Omental fat pad (tissue), 4 donors: ENCODE measurements around the gene KIF5C. TPM values are rescaled to one million over a fixed set of nuclear protein-coding genes. Genes with fewer than 3 reads are reported as not detected.

Experiments used
- ATAC-seq: fragments of 150-250 bp; one replicate; pipeline ENCODE4 v1.9.1; 2016; ENCODE audit warnings: mild to moderate bottlenecking, moderate library complexity; ENCODE audit not compliant: low FRiP score
- DNase-seq: peaks from one replicate; pipeline ENCODE4 v3.0.0-alpha.2; 2019; ENCODE audit warnings: low spot score
- total RNA-seq, 4 donors: library from RNA; depleted of rRNA; stranded (reverse); fragments of >200 nt; gene quantifications; one replicate each; pipeline ENCODE4 v1.1.0, GENCODE V29; 2016
- TF ChIP-seq, protein P1 (sequence below), 3 donors: fragments of 450-650 bp; IDR thresholded peaks; one replicate each; pipeline ENCODE4 v1.5.1; 2016 to 2017; ENCODE audit warnings: antibody characterized with exemption in 3 of 3, mild to moderate bottlenecking in 3 of 3, moderate library complexity in 2 of 3

The KIF5C gene
- total RNA-seq, 4 donors from 2014 or later = 0.88 to 4.5 (median 2.4) TPM

- TF ChIP-seq, protein P1, sequence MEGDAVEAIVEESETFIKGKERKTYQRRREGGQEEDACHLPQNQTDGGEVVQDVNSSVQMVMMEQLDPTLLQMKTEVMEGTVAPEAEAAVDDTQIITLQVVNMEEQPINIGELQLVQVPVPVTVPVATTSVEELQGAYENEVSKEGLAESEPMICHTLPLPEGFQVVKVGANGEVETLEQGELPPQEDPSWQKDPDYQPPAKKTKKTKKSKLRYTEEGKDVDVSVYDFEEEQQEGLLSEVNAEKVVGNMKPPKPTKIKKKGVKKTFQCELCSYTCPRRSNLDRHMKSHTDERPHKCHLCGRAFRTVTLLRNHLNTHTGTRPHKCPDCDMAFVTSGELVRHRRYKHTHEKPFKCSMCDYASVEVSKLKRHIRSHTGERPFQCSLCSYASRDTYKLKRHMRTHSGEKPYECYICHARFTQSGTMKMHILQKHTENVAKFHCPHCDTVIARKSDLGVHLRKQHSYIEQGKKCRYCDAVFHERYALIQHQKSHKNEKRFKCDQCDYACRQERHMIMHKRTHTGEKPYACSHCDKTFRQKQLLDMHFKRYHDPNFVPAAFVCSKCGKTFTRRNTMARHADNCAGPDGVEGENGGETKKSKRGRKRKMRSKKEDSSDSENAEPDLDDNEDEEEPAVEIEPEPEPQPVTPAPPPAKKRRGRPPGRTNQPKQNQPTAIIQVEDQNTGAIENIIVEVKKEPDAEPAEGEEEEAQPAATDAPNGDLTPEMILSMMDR (IDR thresholded peaks at IDR 0.05) = no peak
- DNase-seq = no peak
- no peak for ATAC-seq
Measured at GRCh38 chr2:149021761-149022160, 146.7 kb downstream of the KIF5C start.

- ATAC-seq (no peak), DNase-seq (no peak)
- TF ChIP-seq, protein P1 (IDR thresholded peaks at IDR 0.05) = no peak
Measured at GRCh38 chr2:149023091-149023490, 148.1 kb downstream of the KIF5C start.

DNA sequence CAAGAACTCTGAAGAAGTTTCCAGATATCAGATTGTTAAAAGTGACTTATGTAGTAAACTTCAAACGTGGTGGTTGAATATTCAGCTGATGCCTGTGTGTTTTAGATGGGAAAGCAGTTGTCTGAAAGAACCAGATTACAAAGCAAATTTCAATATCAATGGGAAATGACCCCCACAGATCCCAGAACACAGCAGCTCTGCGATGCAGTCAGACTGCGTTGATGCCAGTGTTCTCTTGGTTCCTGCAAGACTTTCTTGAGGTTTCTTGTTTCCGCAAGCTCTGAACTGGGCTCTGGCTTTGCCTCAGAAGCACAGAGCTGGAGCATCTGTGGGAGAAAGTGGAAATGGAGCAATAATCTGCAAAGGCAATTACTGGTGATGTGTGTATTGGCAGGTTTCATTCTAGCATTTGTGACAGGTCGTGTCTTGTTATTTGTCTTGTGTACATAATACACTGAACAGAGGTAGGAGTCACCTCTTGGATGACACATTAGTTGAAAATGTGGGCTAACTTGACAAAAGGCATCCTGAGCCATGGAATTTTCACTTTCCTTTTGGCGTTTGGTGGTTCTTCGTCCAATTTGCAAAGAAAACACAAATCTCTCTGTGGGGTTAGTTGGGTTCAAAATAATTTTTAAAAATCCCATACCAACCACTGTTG, 152.7 kb downstream of the KIF5C start:
- DNase-seq = no peak
- TF ChIP-seq, protein P1 (IDR thresholded peaks at IDR 0.05) = no peak

DNA sequence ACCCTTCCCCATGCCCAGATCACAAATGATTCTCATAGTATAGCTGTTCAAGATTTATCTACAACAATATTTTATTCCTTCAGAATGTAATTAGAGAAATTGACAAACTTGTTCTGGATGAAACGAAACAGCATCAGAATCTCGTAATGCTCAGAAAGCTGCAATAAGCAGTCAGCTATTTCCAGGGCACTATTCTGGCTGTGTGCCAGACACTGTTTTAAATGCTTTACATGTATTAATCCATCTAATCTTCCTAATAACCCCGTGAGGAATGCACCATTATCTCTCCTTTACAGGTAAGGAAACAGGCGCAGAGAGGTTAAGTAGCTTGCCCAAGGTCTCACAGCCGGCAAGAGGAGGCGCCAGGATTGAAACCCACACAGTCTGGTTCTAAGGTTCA, 153.3 kb downstream of the KIF5C start:
- TF ChIP-seq, protein P1 (IDR thresholded peaks at IDR 0.05) = no peak
- no peak for ATAC-seq
- DNase-seq = no peak

More for the DNA sequence above, 152.7 kb downstream of the KIF5C start:
- no peak for ATAC-seq

DNA sequence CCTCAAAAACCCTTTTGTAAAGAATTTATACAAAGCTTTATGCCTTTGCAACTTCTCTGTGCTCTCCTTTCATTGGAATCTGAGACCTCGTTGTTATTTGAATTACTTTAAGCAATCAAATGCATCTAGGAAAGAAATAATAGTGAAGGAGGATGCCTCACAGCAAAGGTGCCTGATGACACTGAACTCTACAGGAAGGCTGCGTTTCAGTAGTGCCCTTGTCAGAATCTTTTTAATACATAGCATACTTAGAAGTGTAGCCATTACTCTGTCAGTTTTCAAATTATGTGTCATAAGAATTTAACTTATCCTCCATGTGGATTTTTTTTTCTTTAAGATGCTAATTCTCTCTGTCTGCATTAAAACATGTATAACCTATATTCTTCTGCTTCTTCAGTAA, 153.9 kb downstream of the KIF5C start:
- no peak for ATAC-seq
- no peak for DNase-seq
- TF ChIP-seq, protein P1 (IDR thresholded peaks at IDR 0.05) = no peak

DNA sequence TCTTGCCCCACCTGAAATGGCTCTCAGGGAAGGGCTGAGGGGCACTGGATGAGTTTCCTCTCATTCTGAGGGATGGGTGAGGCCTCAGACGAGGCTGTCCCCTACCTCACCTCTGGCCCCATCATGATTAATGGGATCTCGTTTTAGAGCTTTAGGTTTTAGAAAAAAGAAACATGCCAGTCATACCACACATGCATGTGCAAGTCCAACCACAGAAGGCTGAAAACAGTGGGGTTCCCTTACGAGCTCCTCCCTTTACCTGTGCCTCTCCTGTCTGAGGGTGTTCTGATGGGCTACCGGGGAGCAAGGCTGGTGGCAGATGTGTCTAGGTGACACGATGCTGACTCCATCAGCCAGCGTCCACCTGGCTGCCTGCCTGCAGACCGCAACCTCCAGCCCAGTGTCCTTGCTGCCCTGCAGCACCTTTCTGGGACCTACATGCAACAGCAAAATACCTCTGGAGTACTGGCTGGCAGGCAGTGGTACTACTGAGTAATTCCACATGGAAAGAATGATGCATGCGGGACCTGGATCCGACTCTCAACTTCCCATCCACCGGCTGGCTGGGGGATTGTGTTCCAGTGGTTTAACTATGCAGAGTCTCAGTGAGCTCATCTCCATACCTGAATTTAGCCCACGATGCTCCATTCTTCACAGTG, 154.4 kb downstream of the KIF5C start:
- TF ChIP-seq, protein P1 (IDR thresholded peaks at IDR 0.05) = no peak
- no peak for ATAC-seq
- DNase-seq = no peak

GRCh38 chr2:149031396-149031795, 156.4 kb downstream of the KIF5C start:
- DNase-seq (no peak), ATAC-seq (no peak)
- TF ChIP-seq, protein P1 (IDR thresholded peaks at IDR 0.05) = no peak
